ENCODE measurements around the gene PLXNA4. TPM values are rescaled to one million over a fixed set of nuclear protein-coding genes. Genes with fewer than 3 reads are reported as not detected.

PLXNA4 gene
- total and polyA plus RNA-seq, 2 donors (not counting 1 experiment from before 2014, with no cell fraction given): not detected

- Histone ChIP-seq H3K36me3 (replicated peaks in 1 of 2; ENCODE audit: control extremely low read depth in 1 of 2, control insufficient read depth in 1 of 2, extremely low read depth in 1 of 2, insufficient read depth in 2 of 2, low read length in 1 of 2) (no peaks in the 10 kb centered on the region), H3K4me1 (ENCODE audit: control insufficient read depth in 2 of 2, insufficient read depth in 2 of 2, low read length in 2 of 2) (no peaks in the 10 kb centered on the region), H3K27ac (ENCODE audit: low read length in 2 of 2) (no peak overlapping the region), H3K9ac (ENCODE audit: low read length) (no peak overlapping the region), H3K4me2 (replicated peaks; ENCODE audit: low read depth, low read length, poor library complexity, severe bottlenecking) (no peak overlapping the region), H3K9me3 (ENCODE audit: control extremely low read depth in 1 of 3, control insufficient read depth in 2 of 3, insufficient read depth in 1 of 3, low read length in 2 of 3) (peaks cover 0 to 5% (median 0%) of the 10 kb centered on the region in 3 donors), H3K4me3 (ENCODE audit: control extremely low read depth in 1 of 5, extremely low read depth in 1 of 5, insufficient read depth in 1 of 5, low read depth in 2 of 5, low read length in 4 of 5) (no peak overlapping the region), H4K20me1 (ENCODE audit: control insufficient read depth, insufficient read depth, low read length, poor library complexity, severe bottlenecking) (no peaks in the 10 kb centered on the region), H3K79me2 (ENCODE audit: control insufficient read depth, insufficient read depth, low read length) (no peaks in the 10 kb centered on the region), H2AFZ (ENCODE audit: insufficient read depth, low read depth, low read length, poor library complexity, severe bottlenecking) (no peak overlapping the region), H3K27me3 (replicated peaks in 1 of 4; ENCODE audit: control extremely low read depth in 1 of 4, control insufficient read depth in 3 of 4, insufficient read depth in 4 of 4, low read length in 3 of 4) (no peaks in the 10 kb centered on the region)
- intact Hi-C loops (cut with micrococcal nuclease): no loop called here
- H3K9me3 Mint-ChIP-seq (ENCODE audit: insufficient read depth): no peaks in the 10 kb centered on the region
- no peak for DNase-seq
- peaks cover 7% of the 10 kb centered on the region for H3K27me3 Mint-ChIP-seq
- H3K4me1 Mint-ChIP-seq: no peaks in the 10 kb centered on the region
- TF ChIP-seq EZH2 (IDR thresholded peaks at IDR 0.05; ENCODE audit: borderline replicate concordance, insufficient read depth, low read depth, low read length, poor library complexity, severe bottlenecking) (no peak), CTCF (IDR thresholded peaks at IDR 0.05) (no peak)
- H3K4me3 Mint-ChIP-seq: no peak overlapping the region
- H3K27ac Mint-ChIP-seq: no peak overlapping the region
- ChIA-PET CTCF (no interaction called here), POLR2A (no interaction called here)
- 90% methylated on average over 4 of the region's 5 CpGs for WGBS (ENCODE audit: insufficient coverage)
- no peak for ATAC-seq (ENCODE audit: low read depth)
Measured at GRCh38 chr7:132504071-132504470, 72.2 kb downstream of the PLXNA4 start.

GRCh38 chr7:132503415-132503814 is 72.9 kb downstream of the PLXNA4 start:
- Histone ChIP-seq H3K9me3 (ENCODE audit: control extremely low read depth in 1 of 3, control insufficient read depth in 2 of 3, insufficient read depth in 1 of 3, low read length in 2 of 3) (peaks cover 0 to 5% (median 0%) of the 10 kb centered on the region in 3 donors), H3K27ac (ENCODE audit: low read length in 2 of 2) (no peak overlapping the region), H2AFZ (ENCODE audit: insufficient read depth, low read depth, low read length, poor library complexity, severe bottlenecking) (no peak overlapping the region), H3K36me3 (replicated peaks in 1 of 2; ENCODE audit: control extremely low read depth in 1 of 2, control insufficient read depth in 1 of 2, extremely low read depth in 1 of 2, insufficient read depth in 2 of 2, low read length in 1 of 2) (no peaks in the 10 kb centered on the region), H3K27me3 (replicated peaks in 1 of 4; ENCODE audit: control extremely low read depth in 1 of 4, control insufficient read depth in 3 of 4, insufficient read depth in 4 of 4, low read length in 3 of 4) (no peaks in the 10 kb centered on the region), H3K4me1 (ENCODE audit: control insufficient read depth in 2 of 2, insufficient read depth in 2 of 2, low read length in 2 of 2) (no peaks in the 10 kb centered on the region), H3K79me2 (ENCODE audit: control insufficient read depth, insufficient read depth, low read length) (no peaks in the 10 kb centered on the region), H3K9ac (ENCODE audit: low read length) (no peak overlapping the region), H3K4me3 (ENCODE audit: control extremely low read depth in 1 of 5, extremely low read depth in 1 of 5, insufficient read depth in 1 of 5, low read depth in 2 of 5, low read length in 4 of 5) (no peak overlapping the region), H3K4me2 (replicated peaks; ENCODE audit: low read depth, low read length, poor library complexity, severe bottlenecking) (no peak overlapping the region), H4K20me1 (ENCODE audit: control insufficient read depth, insufficient read depth, low read length, poor library complexity, severe bottlenecking) (no peaks in the 10 kb centered on the region)
- H3K4me1 Mint-ChIP-seq: no peaks in the 10 kb centered on the region
- H3K9me3 Mint-ChIP-seq (ENCODE audit: insufficient read depth): no peaks in the 10 kb centered on the region
- ChIA-PET POLR2A (no interaction called here), CTCF (no interaction called here)
- intact Hi-C loops (cut with micrococcal nuclease): no loop called here
- ATAC-seq (ENCODE audit: low read depth) (no peak), DNase-seq (no peak)
- H3K27me3 Mint-ChIP-seq: peaks cover 8% of the 10 kb centered on the region
- no peak overlapping the region for H3K27ac Mint-ChIP-seq
- TF ChIP-seq CTCF (IDR thresholded peaks at IDR 0.05) (no peak), EZH2 (IDR thresholded peaks at IDR 0.05; ENCODE audit: borderline replicate concordance, insufficient read depth, low read depth, low read length, poor library complexity, severe bottlenecking) (no peak)
- H3K4me3 Mint-ChIP-seq: no peak overlapping the region

Data from B cell (primary cell).